Measurements from ENCODE around the gene DYNLT1. TPM values are rescaled to one million over a fixed set of nuclear protein-coding genes. Genes with fewer than 3 reads are reported as not detected.

The DYNLT1 gene
- total and polyA plus RNA-seq, 2 of the 13 experiments (the other 11 are each of a cell fraction or from before 2014, with no cell fraction given) = 108 to 171 TPM

- no TSS peak for BruUV-seq (replicated peaks)
- ATAC-seq = no peak
- H3K4me2 ChIP-seq (ENCODE audit: low read depth, low read length) = no peak overlapping the region
Measured at GRCh38 chr6:158688860-158689259, 44.3 kb upstream of the DYNLT1 start.

GRCh38 chr6:158687506-158687905 lies 43.0 kb upstream of the DYNLT1 start:
- no TSS peak for BruUV-seq (replicated peaks)
- Histone ChIP-seq H3K79me2 (ENCODE audit: insufficient read depth, low read length) (no peaks in the 10 kb centered on the region), H3K4me2 (ENCODE audit: low read depth, low read length) (no peak overlapping the region), H3K9me3 (ENCODE audit: low read length) (no peaks in the 10 kb centered on the region), H3K27me3 (ENCODE audit: control insufficient read depth in 1 of 2, insufficient read depth in 2 of 2, low read length in 2 of 2) (peaks cover 0 to 28% of the 10 kb centered on the region in 2 experiments; a peak in 3 of 5 replicates), H3K4me1 (ENCODE audit: insufficient read depth, low read length) (0 out of 2 replicates have a peak, but pooled peaks cover 9% of the 10 kb centered on the region), H3K4me3 (replicated peaks in 1 of 3; ENCODE audit: insufficient read depth in 1 of 3, low read depth in 2 of 3, low read length in 3 of 3) (no peak overlapping the region), H3K36me3 (replicated peaks in 1 of 2; ENCODE audit: control insufficient read depth in 1 of 2, insufficient read depth in 2 of 2, low read length in 2 of 2) (no peaks in the 10 kb centered on the region), H2AFZ (ENCODE audit: low read length) (no peak overlapping the region), H3K9ac (ENCODE audit: insufficient read depth, low read depth, low read length) (no peak overlapping the region), H4K20me1 (ENCODE audit: insufficient read depth, low read length) (no peaks in the 10 kb centered on the region), H3K27ac (ENCODE audit: extremely low read length, insufficient read depth, low read length) (no peak overlapping the region)
- ATAC-seq (no peak), DNase-seq (ENCODE audit: low spot score) (no peak), FAIRE-seq (no peak)
- intact Hi-C loops (cut with micrococcal nuclease; ENCODE audit: unreplicated experiment) (no loop called here), in situ Hi-C loops (cut with HindIII; ENCODE audit: extremely low pct_ligation_motif_present, low pct_unique_long_range_greater_than_20kb) (no loop called here)
- TF ChIP-seq ZNF646 (CRISPR knock-in tag; IDR thresholded peaks at IDR 0.05) = no peak
- TF ChIP-seq NFE2 (CRISPR knock-in tag; IDR thresholded peaks at IDR 0.05) = no peak
- POLR2A ChIA-PET = interaction anchor here (0.5 kb wide), 1 partner anchor 86 kb away, joined by 3 read pairs; no protein-coding TSS in a partner anchor
- 41% methylated on average over 4 of the region's 4 CpGs for WGBS (ENCODE audit: low lambda C conversion rate)
- CTCF ChIA-PET (ENCODE audit: low intra/inter-chr PET ratio, low total read pairs) = no interaction called here

More at GRCh38 chr6:158688860-158689259, 44.3 kb upstream of the DYNLT1 start:
- in situ Hi-C loops (cut with HindIII; ENCODE audit: extremely low pct_ligation_motif_present, low pct_unique_long_range_greater_than_20kb) = no loop called here
- Histone ChIP-seq H4K20me1 (ENCODE audit: insufficient read depth, low read length) (no peaks in the 10 kb centered on the region), H3K4me3 (replicated peaks in 1 of 3; ENCODE audit: insufficient read depth in 1 of 3, low read depth in 2 of 3, low read length in 3 of 3) (no peak overlapping the region), H3K9ac (ENCODE audit: insufficient read depth, low read depth, low read length) (no peak overlapping the region), H3K9me3 (ENCODE audit: low read length) (no peaks in the 10 kb centered on the region), H3K4me1 (ENCODE audit: insufficient read depth, low read length) (0 out of 2 replicates have a peak, but pooled peaks cover 19% of the 10 kb centered on the region), H3K27ac (ENCODE audit: extremely low read length, insufficient read depth, low read length) (no peak overlapping the region), H3K79me2 (ENCODE audit: insufficient read depth, low read length) (no peaks in the 10 kb centered on the region), H2AFZ (ENCODE audit: low read length) (no peak overlapping the region), H3K36me3 (replicated peaks in 1 of 2; ENCODE audit: control insufficient read depth in 1 of 2, insufficient read depth in 2 of 2, low read length in 2 of 2) (no peaks in the 10 kb centered on the region), H3K27me3 (ENCODE audit: control insufficient read depth in 1 of 2, insufficient read depth in 2 of 2, low read length in 2 of 2) (peaks cover 0 to 25% of the 10 kb centered on the region in 2 experiments; a peak in 3 of 5 replicates)
- intact Hi-C loops (cut with micrococcal nuclease; ENCODE audit: unreplicated experiment) = no loop called here
- CTCF ChIA-PET (ENCODE audit: low intra/inter-chr PET ratio, low total read pairs) = no interaction called here
- WGBS (ENCODE audit: low lambda C conversion rate) = 76% methylated on average over 1 of the region's 1 CpG
- TF ChIP-seq DRAP1 (CRISPR knock-in tag; IDR thresholded peaks at IDR 0.05) = no peak
- TF ChIP-seq ZGPAT (CRISPR knock-in tag; IDR thresholded peaks at IDR 0.05) = no peak
- POLR2A ChIA-PET = no interaction called here
- FAIRE-seq (no peak), DNase-seq (ENCODE audit: low spot score) (no peak)
